IPS-15b (cell line): ENCODE results near the gene A2M.

Experiments used
- H3K27me3 ChIP-seq: one replicate; pipeline ENCODE4 v1.6.1; 2013; ENCODE audit warnings: low read length; ENCODE audit not compliant: control insufficient read depth, insufficient read depth
- H3K36me3 ChIP-seq: one replicate; pipeline ENCODE4 v1.6.1; 2013; ENCODE audit warnings: low read length; ENCODE audit not compliant: control insufficient read depth, insufficient read depth
- H3K4me1 ChIP-seq: one replicate; pipeline ENCODE4 v1.6.1; 2013; ENCODE audit warnings: mild to moderate bottlenecking, low read length; ENCODE audit not compliant: control insufficient read depth, insufficient read depth
- H3K4me3 ChIP-seq: one replicate; pipeline ENCODE4 v1.5.1; 2013; ENCODE audit warnings: low read depth, low read length
- H3K9ac ChIP-seq: one replicate; pipeline ENCODE4 v1.6.1; 2013; ENCODE audit warnings: low read depth, mild to moderate bottlenecking, low read length
- H3K9me3 ChIP-seq: one replicate; pipeline ENCODE4 v1.6.1; 2013; ENCODE audit warnings: mild to moderate bottlenecking, low read length; ENCODE audit not compliant: control insufficient read depth, insufficient read depth

Gene A2M

DNA sequence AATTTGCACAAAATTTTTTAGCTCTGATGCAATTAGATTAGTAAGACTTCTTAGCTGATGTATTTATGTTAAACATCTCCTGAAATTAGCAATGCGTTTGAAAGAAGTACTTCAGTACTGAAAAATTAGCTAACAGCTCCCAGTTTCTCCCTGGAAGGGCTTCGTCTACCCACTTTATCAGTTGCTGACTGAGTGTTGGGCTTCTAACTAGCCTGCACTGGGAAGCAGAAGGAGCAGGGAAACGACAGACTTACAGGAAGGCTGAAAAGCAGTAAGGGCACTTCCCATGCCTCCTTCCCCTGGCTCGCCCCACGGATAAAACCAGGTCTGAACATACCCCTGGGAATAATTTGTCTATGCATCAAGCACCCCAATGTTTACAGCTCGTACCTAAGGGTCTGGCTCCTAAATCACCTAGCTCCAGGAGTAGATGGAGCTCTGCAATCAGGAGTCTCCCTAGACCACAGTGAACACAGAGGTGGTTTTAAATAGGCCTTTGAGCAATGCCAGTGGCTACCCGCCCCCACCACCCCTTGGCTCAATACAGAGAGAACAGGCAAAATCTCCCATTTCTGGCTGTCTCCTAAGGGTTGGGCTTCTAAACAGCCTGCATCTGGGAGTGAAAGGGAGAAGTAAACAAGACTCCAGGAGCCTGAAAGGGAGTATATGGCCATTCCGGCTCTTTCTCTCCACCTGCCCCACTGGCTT lies 23.7 kb downstream of the A2M start:
- H3K4me1 ChIP-seq, result no peaks in the 10 kb centered on the region
- H3K4me3 ChIP-seq, result no peak overlapping the region
- H3K27me3 ChIP-seq, result no peaks in the 10 kb centered on the region
- no peak overlapping the region for H3K9ac ChIP-seq
- H3K9me3 ChIP-seq, result no peaks in the 10 kb centered on the region
- H3K36me3 ChIP-seq, result no peaks in the 10 kb centered on the region

DNA sequence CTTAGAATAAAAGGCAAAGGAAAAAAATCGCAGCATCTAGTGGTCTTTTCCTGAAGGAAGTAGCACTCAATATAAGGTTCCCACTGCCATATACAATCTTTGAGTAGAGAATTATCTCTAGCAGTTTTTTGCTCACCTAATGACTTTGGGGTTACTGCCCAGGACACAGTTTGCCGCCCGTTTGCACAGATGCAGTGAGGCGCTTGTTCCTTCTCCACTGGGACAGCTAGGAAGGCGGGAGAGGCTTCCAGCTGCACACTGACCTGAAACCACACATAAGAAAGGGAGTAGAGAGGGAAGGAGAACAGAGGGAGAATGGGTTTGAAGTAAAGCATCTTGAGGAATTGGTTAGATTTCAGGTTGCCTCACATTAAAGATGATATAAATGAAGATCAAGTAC lies 25.5 kb downstream of the A2M start:
- no peaks in the 10 kb centered on the region for H3K36me3 ChIP-seq
- no peak overlapping the region for H3K9ac ChIP-seq
- no peaks in the 10 kb centered on the region for H3K27me3 ChIP-seq
- no peaks in the 10 kb centered on the region for H3K9me3 ChIP-seq
- H3K4me3 ChIP-seq, result no peak overlapping the region
- no peaks in the 10 kb centered on the region for H3K4me1 ChIP-seq

DNA sequence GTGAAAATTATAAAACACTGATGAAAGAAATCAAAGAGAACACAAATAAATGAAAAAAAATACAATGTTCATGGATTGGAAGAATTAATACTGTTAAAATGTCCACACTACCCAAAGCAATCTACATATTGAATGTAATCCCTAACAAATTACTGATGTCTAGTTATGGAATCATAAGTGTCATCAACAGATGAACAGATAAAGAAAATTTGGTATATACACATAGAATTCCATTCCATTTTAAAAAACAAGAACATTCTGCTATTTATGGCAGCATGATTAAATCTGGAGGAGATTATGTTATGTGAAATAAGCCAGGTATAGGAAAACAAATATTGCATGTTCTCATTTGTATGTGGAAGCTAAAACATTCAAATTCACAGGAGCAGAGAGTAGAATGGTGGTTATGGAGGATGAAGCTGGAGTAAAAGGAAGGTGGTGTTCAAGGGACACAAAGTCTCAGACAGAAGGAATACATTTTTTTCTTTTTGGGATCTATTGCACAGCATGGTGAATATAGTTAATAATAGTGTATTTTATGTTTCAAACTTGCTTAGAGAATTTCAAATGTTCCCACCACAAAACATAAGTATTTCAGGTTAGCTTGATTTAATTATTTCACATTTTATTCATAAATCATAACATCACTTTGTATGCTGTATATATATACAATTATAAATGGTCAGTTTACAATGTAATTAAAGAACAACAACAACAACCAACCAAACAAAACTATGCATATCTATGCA lies 28.5 kb downstream of the A2M start:
- no peak overlapping the region for H3K4me3 ChIP-seq
- no peak overlapping the region for H3K9ac ChIP-seq
- H3K4me1 ChIP-seq, result no peaks in the 10 kb centered on the region
- H3K36me3 ChIP-seq, result no peaks in the 10 kb centered on the region
- no peaks in the 10 kb centered on the region for H3K9me3 ChIP-seq
- no peaks in the 10 kb centered on the region for H3K27me3 ChIP-seq

DNA sequence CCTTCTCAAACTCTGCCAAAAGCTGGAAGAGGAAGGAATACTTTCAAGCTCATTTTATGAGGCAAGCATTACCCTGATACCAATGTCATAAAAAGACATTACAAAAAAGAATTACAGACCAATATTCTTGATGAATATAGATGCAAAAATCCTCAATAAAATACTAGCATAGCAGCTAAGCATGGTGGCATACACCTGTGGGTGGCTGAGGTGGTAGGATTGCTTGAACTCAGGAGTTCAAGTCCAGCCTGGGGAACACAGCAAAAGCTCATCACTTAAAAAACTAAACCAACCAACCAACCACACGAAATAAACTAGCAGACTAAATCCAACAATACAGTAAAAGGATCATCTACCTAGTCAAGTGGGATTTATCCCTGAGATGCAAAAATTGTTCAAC lies 29.6 kb downstream of the A2M start:
- no peaks in the 10 kb centered on the region for H3K36me3 ChIP-seq
- H3K4me1 ChIP-seq, result no peaks in the 10 kb centered on the region
- no peak overlapping the region for H3K9ac ChIP-seq
- no peaks in the 10 kb centered on the region for H3K9me3 ChIP-seq
- H3K27me3 ChIP-seq, result no peaks in the 10 kb centered on the region
- H3K4me3 ChIP-seq, result no peak overlapping the region

DNA sequence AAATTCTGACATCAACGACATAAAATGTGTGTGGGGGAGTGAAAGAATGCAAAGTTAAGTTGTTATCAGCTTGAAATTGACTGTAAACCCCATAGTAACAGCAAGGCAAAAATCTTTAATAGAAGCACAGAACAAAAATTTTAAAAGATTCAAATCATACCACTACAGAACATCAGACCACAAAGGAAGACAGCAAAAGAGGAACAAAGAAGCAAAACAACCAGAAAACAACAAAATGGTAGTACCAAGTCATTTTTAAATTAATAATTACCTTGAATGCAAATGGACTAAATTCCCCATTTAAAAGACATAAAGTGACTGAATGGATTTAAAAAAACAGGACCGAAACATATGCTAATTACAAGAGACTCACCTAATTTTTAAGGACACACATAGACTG lies 31.3 kb downstream of the A2M start:
- Histone ChIP-seq H3K4me1 (no peaks in the 10 kb centered on the region), H3K4me3 (no peak overlapping the region), H3K36me3 (no peaks in the 10 kb centered on the region), H3K27me3 (no peaks in the 10 kb centered on the region), H3K9me3 (no peaks in the 10 kb centered on the region), H3K9ac (no peak overlapping the region)

DNA sequence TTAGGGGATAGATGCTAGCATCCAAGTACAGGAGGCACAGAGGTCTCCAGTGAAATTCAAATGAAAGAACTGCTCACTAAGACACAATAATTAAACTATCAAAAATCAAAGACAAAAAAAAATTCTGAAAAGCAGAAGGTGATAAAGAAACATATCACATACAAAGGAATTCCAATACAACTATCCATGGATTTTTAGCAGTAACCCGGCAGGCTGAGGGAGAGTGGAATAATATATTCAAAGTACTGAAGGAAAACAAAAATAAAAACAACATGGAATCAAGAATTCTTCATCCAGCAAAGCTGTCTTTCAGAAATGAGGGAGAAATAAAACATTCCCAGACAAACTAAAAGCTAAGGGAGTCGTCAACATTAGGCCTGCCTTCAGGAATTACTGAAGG lies 31.9 kb downstream of the A2M start:
- H3K9me3 ChIP-seq, result no peaks in the 10 kb centered on the region
- H3K36me3 ChIP-seq, result no peaks in the 10 kb centered on the region
- H3K4me3 ChIP-seq, result no peak overlapping the region
- no peaks in the 10 kb centered on the region for H3K27me3 ChIP-seq
- H3K4me1 ChIP-seq, result no peaks in the 10 kb centered on the region
- no peak overlapping the region for H3K9ac ChIP-seq

DNA sequence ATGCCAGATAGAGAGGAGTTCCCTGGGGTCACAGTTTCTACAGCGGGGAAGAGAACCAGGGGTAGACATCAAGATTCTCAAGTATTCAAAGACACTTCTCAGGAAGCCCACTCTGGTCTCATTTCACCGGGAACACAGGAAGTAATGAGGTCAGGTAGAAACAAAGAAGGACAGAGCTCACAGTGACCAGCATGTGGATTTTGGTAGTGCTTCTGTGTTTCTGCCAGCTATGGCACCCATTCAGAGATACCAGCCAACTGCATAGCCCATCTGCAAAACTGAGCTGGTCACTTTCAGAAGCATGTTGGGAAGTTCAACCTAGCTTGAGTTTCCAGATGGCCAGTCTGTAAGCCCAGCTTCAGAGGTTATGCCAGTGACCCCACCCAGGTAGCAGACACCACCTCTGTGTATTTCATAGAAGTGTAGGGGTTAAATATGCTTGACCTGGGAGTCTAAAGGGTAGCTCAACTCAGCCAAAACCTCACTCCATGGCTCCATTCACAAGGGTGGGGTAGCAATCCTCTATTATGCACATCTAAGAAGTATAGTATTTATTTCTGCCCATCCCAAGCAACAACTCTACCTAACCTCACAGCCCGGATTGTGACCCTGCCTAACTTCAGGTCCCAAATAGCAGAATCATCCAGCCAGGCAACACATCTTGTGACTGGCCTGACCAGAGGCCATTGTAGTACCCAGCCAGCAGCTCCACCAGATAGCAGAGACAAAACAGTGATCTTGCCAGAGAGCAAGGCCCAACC lies 33.9 kb downstream of the A2M start:
- no peaks in the 10 kb centered on the region for H3K4me1 ChIP-seq
- H3K9me3 ChIP-seq, result no peaks in the 10 kb centered on the region
- H3K4me3 ChIP-seq, result no peak overlapping the region
- H3K36me3 ChIP-seq, result no peaks in the 10 kb centered on the region
- H3K9ac ChIP-seq, result no peak overlapping the region
- no peaks in the 10 kb centered on the region for H3K27me3 ChIP-seq

DNA sequence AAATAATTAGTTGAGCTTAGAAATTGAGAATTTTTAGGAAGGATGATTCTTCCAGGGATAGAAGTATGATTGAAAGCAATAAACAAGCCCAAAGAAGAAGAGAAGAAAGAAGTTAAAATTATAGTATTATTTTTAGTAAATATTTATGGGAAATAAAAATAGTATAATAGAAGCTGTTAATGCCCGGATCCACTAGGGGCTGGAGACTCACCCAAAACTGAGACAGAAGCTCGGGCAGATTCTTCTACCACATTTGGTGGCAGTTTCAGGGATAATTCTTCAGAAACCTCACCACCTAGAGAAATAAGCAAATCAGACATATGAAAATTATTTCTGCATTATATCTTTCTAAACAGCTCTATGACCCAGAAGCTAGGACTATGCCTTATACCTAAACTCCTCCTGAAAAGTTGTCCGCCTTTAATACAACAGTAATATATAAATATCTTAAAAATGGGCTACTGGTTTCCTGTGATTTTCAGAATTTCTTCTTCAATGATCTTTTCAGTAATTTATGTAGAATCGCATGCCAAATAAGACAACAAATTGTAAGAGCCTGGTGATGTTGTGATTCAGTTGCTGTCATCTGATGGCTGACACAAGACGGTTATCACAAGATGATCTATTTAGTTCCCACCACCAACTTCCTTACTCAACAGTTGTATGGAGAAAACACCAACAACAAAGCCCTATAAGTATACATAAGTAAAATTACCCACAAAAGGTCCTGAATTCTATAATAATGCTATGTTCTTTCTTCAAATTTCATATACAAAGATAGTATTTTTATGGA lies 35.6 kb downstream of the A2M start:
- Histone ChIP-seq H3K9ac (no peak overlapping the region), H3K9me3 (no peaks in the 10 kb centered on the region), H3K36me3 (no peaks in the 10 kb centered on the region)

DNA sequence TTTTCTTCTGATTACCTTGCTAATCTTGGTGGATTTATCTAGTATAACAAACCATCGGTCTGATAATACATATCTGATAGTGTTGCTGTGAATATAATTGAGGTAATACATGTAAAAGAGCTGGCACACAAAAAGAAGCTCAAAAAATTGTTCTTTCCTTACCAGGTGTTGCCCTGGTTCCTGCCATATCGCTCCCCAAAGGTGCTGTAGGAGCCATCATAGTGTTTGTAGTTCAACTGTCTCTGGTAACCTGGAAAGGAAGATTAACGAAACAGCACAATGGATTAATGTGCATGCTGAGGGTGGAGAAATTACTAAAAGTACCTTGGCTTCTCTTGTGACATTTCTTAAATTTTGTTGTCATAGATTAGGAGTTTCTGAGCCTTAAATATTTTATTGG lies 36.6 kb downstream of the A2M start:
- Histone ChIP-seq H3K4me3 (no peak overlapping the region), H3K27me3 (no peaks in the 10 kb centered on the region), H3K4me1 (no peaks in the 10 kb centered on the region), H3K9me3 (no peaks in the 10 kb centered on the region), H3K36me3 (no peaks in the 10 kb centered on the region), H3K9ac (no peak overlapping the region)

More for the DNA sequence above, 35.6 kb downstream of the A2M start:
- Histone ChIP-seq H3K4me3 (no peak overlapping the region), H3K27me3 (no peaks in the 10 kb centered on the region), H3K4me1 (no peaks in the 10 kb centered on the region)

DNA sequence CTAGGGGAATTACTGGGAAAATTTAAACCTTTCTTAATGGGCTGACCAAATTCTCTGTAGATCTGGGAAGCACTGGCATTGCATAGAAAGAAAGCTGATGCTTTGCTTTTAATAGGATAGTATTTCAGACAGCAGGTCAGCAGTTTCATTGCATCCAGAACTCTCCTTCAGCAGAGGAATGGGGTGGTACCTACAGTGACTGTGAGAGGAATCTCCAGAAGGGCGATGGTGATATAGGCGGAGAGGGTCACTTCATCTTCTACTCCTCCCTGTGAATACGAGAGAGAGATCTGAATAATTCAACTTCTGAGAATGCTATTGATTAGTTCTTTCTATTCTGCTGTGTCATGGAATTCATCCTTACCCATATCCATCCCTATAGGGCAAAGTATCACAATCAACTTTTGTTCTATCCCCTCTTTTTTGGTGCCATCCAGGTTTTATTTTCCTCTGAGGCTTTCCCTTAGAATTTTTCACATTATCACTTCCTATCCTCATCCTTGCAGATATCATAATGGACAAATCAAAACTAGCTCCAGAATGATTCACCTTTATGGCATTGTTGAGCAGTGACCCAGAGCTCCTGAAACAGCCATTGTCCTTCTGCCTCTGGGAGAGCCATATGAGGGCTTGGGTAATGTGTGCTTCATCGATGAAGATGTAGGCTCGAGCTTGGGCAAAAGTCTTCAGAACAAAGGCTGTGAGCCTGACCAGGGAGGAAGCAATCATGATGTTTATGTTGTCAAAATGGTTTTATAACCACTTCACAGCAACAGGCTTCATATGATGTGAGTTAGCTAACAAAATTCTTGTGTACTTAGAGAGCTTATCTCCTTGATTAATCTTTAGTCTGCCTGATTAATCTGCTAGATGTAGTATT lies 38.3 kb downstream of the A2M start:
- no peaks in the 10 kb centered on the region for H3K9me3 ChIP-seq
- H3K27me3 ChIP-seq, result no peaks in the 10 kb centered on the region
- no peak overlapping the region for H3K9ac ChIP-seq
- H3K4me1 ChIP-seq, result no peaks in the 10 kb centered on the region
- no peak overlapping the region for H3K4me3 ChIP-seq
- no peaks in the 10 kb centered on the region for H3K36me3 ChIP-seq

DNA sequence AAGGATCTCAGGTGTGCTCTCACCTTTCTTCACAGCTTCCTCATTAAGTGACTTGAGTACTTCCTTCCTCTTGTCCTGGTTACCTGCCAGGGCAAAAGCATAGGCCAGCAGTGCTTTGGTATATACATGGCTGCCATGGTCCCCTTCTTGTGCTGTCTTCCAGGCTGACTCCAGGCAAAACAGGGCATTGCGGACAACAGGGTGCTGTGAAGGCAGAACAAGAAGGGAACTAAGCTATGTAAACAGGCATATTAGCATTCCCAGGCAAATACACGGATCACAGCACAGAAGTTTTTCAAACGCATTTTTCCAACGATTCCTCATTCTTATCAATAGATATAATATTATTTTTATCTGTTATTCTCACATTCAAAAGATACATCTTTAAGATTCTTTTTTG lies 39.0 kb downstream of the A2M start:
- no peaks in the 10 kb centered on the region for H3K4me1 ChIP-seq
- no peaks in the 10 kb centered on the region for H3K9me3 ChIP-seq
- no peak overlapping the region for H3K4me3 ChIP-seq
- H3K27me3 ChIP-seq, result no peaks in the 10 kb centered on the region
- no peaks in the 10 kb centered on the region for H3K36me3 ChIP-seq
- H3K9ac ChIP-seq, result no peak overlapping the region
